HEK293T (cell line): ENCODE results near the gene SERGEF.
A peak's percentile ranks its signal among the peaks of the same experiment; 100 is the strongest.

Source experiments
- CTCF ChIA-PET: fragments of 350-600 bp; formaldehyde crosslinking; extraction: SDS; loops from one replicate; lab custom pipeline; 2021; ENCODE audit warnings: antibody characterized with exemption, inconsistent platforms; lab: Yijun Ruan, JAX
- POLR2A ChIA-PET: fragments of 350-600 bp; formaldehyde crosslinking; extraction: SDS; loops from one replicate; lab custom pipeline; 2020; ENCODE audit warnings: antibody characterized with exemption, inconsistent platforms; lab: Yijun Ruan, JAX
- DNase-seq: peaks from one replicate; pipeline ENCODE4 v3.0.0; 2012; ENCODE audit warnings: mixed read lengths; ENCODE audit errors: extremely low spot score
- ARNT ChIP-seq: fragments of 450-650 bp; IDR thresholded peaks from 2 replicates; pipeline ENCODE4 v1.6.1; 2017; ENCODE audit warnings: mild to moderate bottlenecking
- BHLHE40 ChIP-seq: fragments of 450-650 bp; IDR thresholded peaks from 2 replicates; pipeline ENCODE4 v1.6.1; 2016; ENCODE audit warnings: mild to moderate bottlenecking, moderate library complexity, borderline replicate concordance
- CTBP1 ChIP-seq: fragments of 450-650 bp; IDR thresholded peaks from 2 replicates; pipeline ENCODE4 v1.6.1; 2016; ENCODE audit warnings: borderline replicate concordance
- ELF4 ChIP-seq: fragments of 450-650 bp; IDR thresholded peaks from 2 replicates; pipeline ENCODE4 v1.6.1; 2017; ENCODE audit warnings: antibody characterized with exemption
- FOXA1 ChIP-seq: fragments of 450-650 bp; IDR thresholded peaks from 2 replicates; pipeline ENCODE4 v1.6.1; 2016; ENCODE audit warnings: mild to moderate bottlenecking
- FOXK2 ChIP-seq: fragments of 450-650 bp; IDR thresholded peaks from 2 replicates; pipeline ENCODE4 v1.6.1; 2016; ENCODE audit warnings: mild to moderate bottlenecking
- FOXM1 ChIP-seq: fragments of 450-650 bp; IDR thresholded peaks from 2 replicates; pipeline ENCODE4 v1.6.1; 2017; ENCODE audit warnings: mild to moderate bottlenecking, borderline replicate concordance
- HDGF ChIP-seq: fragments of 450-650 bp; IDR thresholded peaks from 2 replicates; pipeline ENCODE4 v1.6.1; 2017; ENCODE audit warnings: antibody characterized with exemption, borderline replicate concordance
- L3MBTL2 ChIP-seq: fragments of 450-650 bp; conservative IDR thresholded peaks from 2 replicates; pipeline ENCODE4 v1.6.1; 2016; ENCODE audit warnings: mild to moderate bottlenecking
- LEF1 ChIP-seq: fragments of 450-650 bp; IDR thresholded peaks from 2 replicates; pipeline ENCODE4 v1.6.1; 2017; ENCODE audit warnings: mild to moderate bottlenecking, borderline replicate concordance
- NFRKB ChIP-seq: fragments of 450-650 bp; IDR thresholded peaks from 2 replicates; pipeline ENCODE4 v1.6.1; 2016; ENCODE audit warnings: mild to moderate bottlenecking, moderate library complexity
- PKNOX1 ChIP-seq: fragments of 450-650 bp; IDR thresholded peaks from 2 replicates; pipeline ENCODE4 v1.6.1; 2016
- SP1 ChIP-seq: fragments of 450-650 bp; IDR thresholded peaks from 2 replicates; pipeline ENCODE4 v1.6.1; 2017
- SUZ12 ChIP-seq: fragments of 450-650 bp; IDR thresholded peaks from 2 replicates; pipeline ENCODE4 v1.6.1; 2016; ENCODE audit warnings: mild to moderate bottlenecking
- TARDBP ChIP-seq: fragments of 450-650 bp; IDR thresholded peaks from 2 replicates; pipeline ENCODE4 v1.6.1; 2016
- ZNF384 ChIP-seq: fragments of 450-650 bp; IDR thresholded peaks from 2 replicates; pipeline ENCODE4 v1.6.1; 2016

Gene SERGEF

GRCh38 chr11:17887779-17888178 lies 125.1 kb downstream of the SERGEF start:
- ChIA-PET CTCF (no interaction called here), POLR2A (no interaction called here)
- TF ChIP-seq PKNOX1 (peak; percentile 81), FOXA1 (no peak), ELF4 (no peak), HDGF (no peak), SP1 (no peak), ZNF384 (no peak), TARDBP (no peak)
- DNase-seq = peak; percentile 14

GRCh38 chr11:17883946-17884345 lies 128.9 kb downstream of the SERGEF start:
- ChIA-PET POLR2A (no interaction called here), CTCF (no interaction called here)

GRCh38 chr11:17883057-17883456 lies 129.8 kb downstream of the SERGEF start:
- TF ChIP-seq ARNT (no peak), HDGF (no peak), ZNF384 (no peak)
- POLR2A ChIA-PET = no interaction called here
- DNase-seq = no peak
- CTCF ChIA-PET = interaction anchor here (0.6 kb wide), 2 partner anchors 18 to 39 kb away, joined by 3 to 4 read pairs; no protein-coding TSS in a partner anchor

More at GRCh38 chr11:17883946-17884345, 128.9 kb downstream of the SERGEF start:
- DNase-seq = no peak
- TF ChIP-seq BHLHE40 (no peak), ARNT (no peak), CTBP1 (no peak), TARDBP (no peak), SUZ12 (no peak), SP1 (no peak), ZNF384 (no peak), PKNOX1 (no peak), NFRKB (no peak), ELF4 (no peak), FOXA1 (no peak), HDGF (no peak), L3MBTL2 (no peak), FOXK2 (no peak), FOXM1 (no peak)

- no peak for DNase-seq
- POLR2A ChIA-PET = no interaction called here
- TF ChIP-seq L3MBTL2 (no peak), HDGF (no peak), PKNOX1 (no peak), SUZ12 (no peak), NFRKB (no peak), BHLHE40 (no peak), FOXM1 (no peak), FOXK2 (no peak), LEF1 (no peak), TARDBP (no peak), ARNT (no peak), SP1 (no peak), ELF4 (no peak), CTBP1 (no peak), ZNF384 (no peak), FOXA1 (no peak)
- CTCF ChIA-PET = no interaction called here
Observed at GRCh38 chr11:17878743-17879142, 134.1 kb downstream of the SERGEF start.

- ChIA-PET POLR2A (no interaction called here), CTCF (no interaction called here)
- TF ChIP-seq ZNF384 (no peak), L3MBTL2 (no peak), ELF4 (no peak), PKNOX1 (no peak), SUZ12 (no peak)
- no peak for DNase-seq
Observed at GRCh38 chr11:17877886-17878285, 135.0 kb downstream of the SERGEF start.

GRCh38 chr11:17876827-17877226 lies 136.0 kb downstream of the SERGEF start:
- ChIA-PET POLR2A (no interaction called here), CTCF (no interaction called here)
- DNase-seq = no peak
- no peak for TF ChIP-seq NFRKB
- no peak for TF ChIP-seq HDGF
- no peak for TF ChIP-seq CTBP1
- TF ChIP-seq L3MBTL2 = no peak
- TF ChIP-seq PKNOX1 = no peak
- TF ChIP-seq TARDBP = no peak
- no peak for TF ChIP-seq BHLHE40
- no peak for TF ChIP-seq FOXM1
- TF ChIP-seq FOXA1 = no peak
- TF ChIP-seq ELF4 = no peak
- no peak for TF ChIP-seq SP1
- no peak for TF ChIP-seq LEF1
